SH-SY5Y (cell line): ENCODE results near the gene CCDC85A.

ENCODE experiments used
- GATA2 ChIP-seq: IDR thresholded peaks from 2 replicates; pipeline ENCODE4 v1.6.1; 2011; ENCODE audit warnings: mild to moderate bottlenecking, low read depth, low read length
- GATA3 ChIP-seq: IDR thresholded peaks from 2 replicates; pipeline ENCODE4 v1.6.1; 2011; ENCODE audit warnings: low read depth, mild to moderate bottlenecking, low read length, moderate library complexity

The CCDC85A gene

GRCh38 chr2:56260415-56260814 lies 76.6 kb downstream of the CCDC85A start:
- TF ChIP-seq GATA3 (no peak), GATA2 (no peak)

GRCh38 chr2:56262241-56262640 lies 78.5 kb downstream of the CCDC85A start:
- TF ChIP-seq GATA3, result no peak
- TF ChIP-seq GATA2, result no peak

DNA sequence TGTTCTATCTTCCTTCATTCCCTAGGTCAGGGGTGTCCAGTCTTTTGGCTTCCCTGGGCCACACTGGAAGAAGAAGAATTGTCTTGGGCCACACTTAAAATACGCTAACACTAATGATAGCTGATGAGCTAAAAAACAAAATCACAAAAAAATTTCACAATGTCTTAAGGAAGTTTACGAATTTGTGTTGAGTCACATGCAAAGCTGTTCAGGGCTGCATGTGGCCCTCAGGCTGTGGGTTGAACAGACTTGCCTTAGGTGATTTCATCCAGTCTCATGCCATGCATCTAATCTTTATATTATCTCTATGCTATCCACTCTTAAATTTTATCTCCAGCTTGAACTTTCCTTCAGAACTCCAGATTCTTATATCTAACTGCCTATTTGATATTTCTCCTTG lies 80.1 kb downstream of the CCDC85A start:
- TF ChIP-seq GATA2, result no peak
- no peak for TF ChIP-seq GATA3

- TF ChIP-seq GATA3 (no peak), GATA2 (no peak)
Measured at GRCh38 chr2:56266761-56267414, 83.1 kb downstream of the CCDC85A start.

DNA sequence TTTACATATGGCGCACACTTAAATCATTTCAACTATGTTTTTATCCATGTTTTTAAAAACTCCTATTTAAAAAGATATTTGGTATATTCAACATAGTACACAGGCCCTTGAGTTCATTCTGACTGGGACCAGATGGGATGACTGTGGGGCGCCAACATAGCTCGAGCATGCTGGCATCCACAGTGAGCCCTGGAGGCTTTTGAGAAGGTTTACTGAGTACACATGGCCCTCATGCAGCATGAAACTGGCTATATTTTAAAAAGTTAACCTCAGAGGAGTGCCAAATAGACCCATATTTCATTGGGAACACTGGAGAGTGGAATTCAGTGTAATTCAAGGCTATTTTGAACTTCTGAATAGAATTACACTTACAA lies 83.6 kb downstream of the CCDC85A start:
- TF ChIP-seq GATA2 (no peak), GATA3 (no peak)

- no peak for TF ChIP-seq GATA2
- TF ChIP-seq GATA3, result no peak
Measured at GRCh38 chr2:56268856-56269255, 85.1 kb downstream of the CCDC85A start.

- TF ChIP-seq GATA3 (no peak), GATA2 (no peak)
Measured at GRCh38 chr2:56271275-56271674, 87.5 kb downstream of the CCDC85A start.

- TF ChIP-seq GATA2, result no peak
- TF ChIP-seq GATA3, result no peak
Measured at GRCh38 chr2:56285224-56285623, 101.4 kb downstream of the CCDC85A start.

DNA sequence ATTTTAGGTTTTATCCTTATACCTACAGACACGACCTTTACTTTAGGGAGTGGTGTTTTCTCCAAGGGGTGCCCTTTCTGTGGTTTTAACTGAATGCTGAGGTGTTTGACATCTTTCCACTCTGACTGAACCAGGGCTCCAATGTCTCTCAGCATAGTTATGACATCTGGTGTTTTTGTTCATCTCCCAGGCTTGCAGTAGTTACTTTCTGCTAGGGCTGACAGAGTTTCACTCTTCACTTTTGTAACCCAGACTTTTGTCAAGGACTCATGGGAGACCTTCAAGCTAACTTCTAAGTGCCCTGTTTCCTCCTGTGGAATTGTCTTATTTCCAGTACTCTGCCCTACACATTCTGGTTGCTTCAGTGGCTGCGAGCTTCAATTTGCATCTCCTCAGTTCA lies 103.1 kb downstream of the CCDC85A start:
- TF ChIP-seq GATA3, result no peak
- no peak for TF ChIP-seq GATA2

DNA sequence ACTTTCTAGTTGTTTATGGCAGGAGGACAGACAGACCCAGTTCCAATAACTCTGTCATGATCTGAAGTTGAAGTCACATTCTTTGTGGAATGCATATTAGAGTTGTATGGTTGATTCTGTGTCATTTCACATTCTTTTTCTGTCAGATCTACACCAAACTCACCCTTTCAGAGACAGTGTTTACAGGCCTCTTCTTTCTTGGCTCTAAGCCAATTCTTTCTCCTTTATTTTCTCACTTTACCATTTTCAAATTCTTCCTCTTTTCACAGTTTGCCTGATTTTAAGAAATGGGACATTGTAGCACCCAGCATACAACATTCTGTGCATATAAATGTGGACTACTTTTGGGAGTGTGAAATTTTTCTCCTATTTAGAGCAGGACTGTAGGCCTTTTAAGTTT lies 103.7 kb downstream of the CCDC85A start:
- TF ChIP-seq GATA3 (no peak), GATA2 (no peak)

- no peak for TF ChIP-seq GATA2
- TF ChIP-seq GATA3, result no peak
Measured at GRCh38 chr2:56287974-56288373, 104.2 kb downstream of the CCDC85A start.

GRCh38 chr2:56288838-56289580 lies 105.2 kb downstream of the CCDC85A start:
- TF ChIP-seq GATA2, result no peak
- no peak for TF ChIP-seq GATA3

DNA sequence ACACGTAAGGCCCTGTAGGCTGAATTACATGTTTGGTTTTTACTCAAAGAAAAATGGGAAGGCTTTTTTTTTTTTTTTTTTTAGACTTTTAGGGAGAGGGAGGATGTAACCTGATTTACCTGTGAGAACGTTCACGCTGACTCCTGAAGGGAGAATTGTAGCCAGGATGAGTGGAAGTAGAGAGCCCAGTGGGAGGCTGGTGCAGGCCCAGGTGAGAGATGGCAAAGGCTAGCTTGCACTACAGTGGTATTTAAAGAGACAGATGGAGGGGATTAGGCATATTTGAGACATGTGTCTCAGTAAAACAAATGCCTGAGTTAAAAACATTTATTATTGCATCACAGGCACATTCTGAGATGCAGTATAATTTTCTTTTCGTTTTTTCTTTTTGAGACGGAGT lies 107.9 kb downstream of the CCDC85A start:
- TF ChIP-seq GATA3 (no peak), GATA2 (no peak)

DNA sequence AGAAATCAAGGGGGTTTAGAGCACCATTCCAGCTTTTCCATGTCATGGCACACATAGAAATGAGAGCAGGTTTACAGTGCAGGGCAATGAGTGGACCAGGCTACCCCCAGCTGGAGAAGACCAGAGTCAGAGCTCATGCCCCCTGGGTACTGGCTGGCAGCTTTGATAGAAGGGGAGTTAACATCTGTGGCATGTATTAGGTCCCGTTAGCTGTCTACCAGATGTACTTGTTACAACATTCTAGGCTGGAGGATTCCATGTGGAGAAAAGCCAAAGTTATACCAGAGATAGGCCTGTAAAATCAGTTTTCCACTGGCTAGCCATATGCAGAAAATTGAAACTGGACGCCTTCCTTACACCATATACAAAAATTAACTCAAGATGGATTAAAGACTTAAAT lies 109.2 kb downstream of the CCDC85A start:
- TF ChIP-seq GATA2 (no peak), GATA3 (no peak)

GRCh38 chr2:56295666-56296065 lies 111.9 kb downstream of the CCDC85A start:
- TF ChIP-seq GATA3, result no peak
- TF ChIP-seq GATA2, result no peak

DNA sequence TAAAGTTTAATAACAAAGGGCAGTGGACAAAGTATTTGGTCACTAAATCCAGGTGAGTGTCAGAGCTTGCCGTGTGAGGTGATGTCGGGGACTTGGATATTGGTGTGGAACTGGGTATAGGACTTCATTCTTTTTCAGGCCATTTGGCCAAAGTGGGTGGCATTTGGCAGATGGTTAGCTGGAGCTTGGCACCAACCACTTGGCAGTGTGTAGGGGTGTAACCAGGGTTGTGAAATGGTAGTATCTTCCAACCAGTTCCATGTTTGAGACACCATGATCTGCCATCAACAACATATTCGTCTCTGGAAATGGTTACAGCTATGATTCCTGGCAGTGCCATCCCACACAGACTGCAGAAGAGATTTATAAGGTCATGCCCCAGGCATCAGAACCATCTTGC lies 113.9 kb downstream of the CCDC85A start:
- TF ChIP-seq GATA2, result no peak
